B cell (primary cell): ENCODE measurements around the gene HDLBP. TPM values are rescaled to one million over a fixed set of nuclear protein-coding genes. Genes with fewer than 3 reads are reported as not detected.

Experiments
- ATAC-seq: fragments of 200-7000 bp; cut with Tn5 transposase; one replicate; pipeline ENCODE4 v1.10.0; 2021; ENCODE audit warnings: low read depth, mild to moderate bottlenecking, moderate number of reproducible peaks, moderate library complexity
- CTCF ChIA-PET: fragments of 350-600 bp; sonication (Branson Sonifier 250); formaldehyde crosslinking; loops from one replicate; lab custom pipeline; 2021; ENCODE audit warnings: antibody characterized with exemption, inconsistent platforms; lab: Charles Lee
- POLR2A ChIA-PET: fragments of 350-600 bp; sonication (Branson Sonifier 250); formaldehyde crosslinking; loops from one replicate; lab custom pipeline; 2021; ENCODE audit warnings: antibody characterized with exemption; lab: Charles Lee
- DNase-seq: peaks from one replicate; pipeline ENCODE4 v3.0.0; 2013
- H2AFZ ChIP-seq: 2 replicates; pipeline ENCODE4 v1.6.1; 2012; ENCODE audit warnings: mild to moderate bottlenecking, low read depth, low read length; ENCODE audit not compliant: insufficient read depth, poor library complexity, severe bottlenecking
- H3K27ac ChIP-seq, 2 donors: 1 replicate in 1 of 2; 2 replicates in 1 of 2; pipeline ENCODE4 v1.5.1; 2012 to 2013; ENCODE audit warnings: low read length in 2 of 2, mild to moderate bottlenecking in 2 of 2, moderate library complexity in 1 of 2
- H3K27me3 ChIP-seq, 4 experiments: fragments of 200-600 bp in 1 of 4; sonication (generic) in 1 of 4; replicated peaks in 1 of 4; 1 replicate in 2 of 4; 2 replicates in 2 of 4; pipeline versions ENCODE4 v1.6.1 to v1.7.0; 2013 to 2016; ENCODE audit warnings: low read length in 3 of 4, mild to moderate bottlenecking in 2 of 4, mixed read lengths in 1 of 4, moderate library complexity in 1 of 4; ENCODE audit not compliant: insufficient read depth in 4 of 4, control insufficient read depth in 3 of 4; ENCODE audit errors: control extremely low read depth in 1 of 4
- H3K36me3 ChIP-seq, 2 experiments: replicated peaks in 1 of 2; 1 replicate in 1 of 2; 2 replicates in 1 of 2; pipeline versions ENCODE4 v1.6.1 to v1.7.1; 2013; ENCODE audit warnings: low read length in 1 of 2; ENCODE audit not compliant: insufficient read depth in 2 of 2, control insufficient read depth in 1 of 2; ENCODE audit errors: control extremely low read depth in 1 of 2, extremely low read depth in 1 of 2
- H3K4me1 ChIP-seq, 2 donors: fragments of 200-600 bp in 1 of 2; sonication (generic) in 1 of 2; 1 replicate in 1 of 2; 2 replicates in 1 of 2; pipeline versions ENCODE4 v1.5.1 to v1.6.1; 2013 to 2017; ENCODE audit warnings: low read length in 2 of 2; ENCODE audit not compliant: control insufficient read depth in 2 of 2, insufficient read depth in 2 of 2
- H3K4me2 ChIP-seq: replicated peaks from 2 replicates; pipeline ENCODE3; 2012; ENCODE audit warnings: mild to moderate bottlenecking, low read depth, low read length; ENCODE audit not compliant: poor library complexity, severe bottlenecking
- H3K4me3 ChIP-seq, 5 experiments: fragments of 200-600 bp in 1 of 5; sonication (generic) in 1 of 5; 1 replicate in 3 of 5; 2 replicates in 2 of 5; pipeline versions ENCODE4 v1.5.1 to v1.7.0; 2011 to 2016; ENCODE audit warnings: low read length in 4 of 5, mild to moderate bottlenecking in 4 of 5, low read depth in 2 of 5, control low read depth in 1 of 5, moderate library complexity in 1 of 5; ENCODE audit not compliant: insufficient read depth in 1 of 5; ENCODE audit errors: control extremely low read depth in 1 of 5, extremely low read depth in 1 of 5
- H3K79me2 ChIP-seq: fragments of 200-600 bp; sonication (generic); one replicate; pipeline ENCODE4 v1.6.0; 2016; ENCODE audit warnings: low read length; ENCODE audit not compliant: control insufficient read depth, insufficient read depth
- H3K9ac ChIP-seq: fragments of 200-600 bp; sonication (generic); 2 replicates; pipeline ENCODE4 v1.6.1; 2017; ENCODE audit warnings: mild to moderate bottlenecking, low read length, moderate library complexity
- H3K9me3 ChIP-seq, 3 donors: one replicate each; pipeline versions ENCODE4 v1.6.1 to v1.7.1; 2013; ENCODE audit warnings: low read length in 2 of 3; ENCODE audit not compliant: control insufficient read depth in 2 of 3, insufficient read depth in 1 of 3; ENCODE audit errors: control extremely low read depth in 1 of 3
- H4K20me1 ChIP-seq: 2 replicates; pipeline ENCODE4 v1.6.0; 2012; ENCODE audit warnings: mild to moderate bottlenecking, low read length; ENCODE audit not compliant: insufficient read depth, control insufficient read depth, poor library complexity, severe bottlenecking
- H3K27ac Mint-ChIP-seq: one replicate; pipeline ENCODE4 v1.8.0; 2021; ENCODE audit warnings: mixed read lengths
- H3K27me3 Mint-ChIP-seq: one replicate; pipeline ENCODE4 v1.8.0; 2021; ENCODE audit warnings: mixed read lengths
- H3K4me1 Mint-ChIP-seq: one replicate; pipeline ENCODE4 v1.8.0; 2021; ENCODE audit warnings: mixed read lengths
- H3K4me3 Mint-ChIP-seq: one replicate; pipeline ENCODE4 v1.8.0; 2021; ENCODE audit warnings: mixed read lengths
- H3K9me3 Mint-ChIP-seq: one replicate; pipeline ENCODE4 v1.8.0; 2022; ENCODE audit warnings: mixed read lengths; ENCODE audit not compliant: insufficient read depth
- EZH2 ChIP-seq: IDR thresholded peaks from 2 replicates; pipeline ENCODE4 v1.6.1; 2012; ENCODE audit warnings: borderline replicate concordance, low read depth, mild to moderate bottlenecking, moderate library complexity, low read length; ENCODE audit not compliant: insufficient read depth, poor library complexity, severe bottlenecking
- WGBS: methylation state at CpG from one replicate; pipeline ENCODE4 v1.1.5; 2013; ENCODE audit warnings: missing lambda C conversion rate; ENCODE audit not compliant: insufficient coverage; 5-methylcytosine and 5-hydroxymethylcytosine counted together
- intact Hi-C: fragments of 100-400 bp; cut with micrococcal nuclease; formaldehyde crosslinking; loops from one replicate; pipeline ENCODE4 v1.10.0; 2022
- polyA plus RNA-seq: library from polyadenylated mRNA; depleted of rRNA; stranded (reverse); fragments of >200 nt; gene quantifications from 2 replicates; pipeline ENCODE4 v1.2.3, GENCODE V29; 2012
- total RNA-seq, 2 donors: library from RNA; stranded (reverse); fragments of 120-200 nt in 1 of 2; gene quantifications; 1 replicate in 1 of 2; 2 replicates in 1 of 2; pipeline versions ENCODE4 v1.2.3 to v1.2.4, GENCODE V29; 2013 to 2022
- TF ChIP-seq, protein P1 (sequence below): fragments of 200-600 bp; IDR thresholded peaks from one replicate; pipeline ENCODE4 v1.8.0; 2022; ENCODE audit warnings: antibody characterized with exemption, mild to moderate bottlenecking

Gene HDLBP
- total and polyA plus RNA-seq, 2 donors (not counting 1 experiment from before 2014, with no cell fraction given) = 55.1 to 127 TPM

DNA sequence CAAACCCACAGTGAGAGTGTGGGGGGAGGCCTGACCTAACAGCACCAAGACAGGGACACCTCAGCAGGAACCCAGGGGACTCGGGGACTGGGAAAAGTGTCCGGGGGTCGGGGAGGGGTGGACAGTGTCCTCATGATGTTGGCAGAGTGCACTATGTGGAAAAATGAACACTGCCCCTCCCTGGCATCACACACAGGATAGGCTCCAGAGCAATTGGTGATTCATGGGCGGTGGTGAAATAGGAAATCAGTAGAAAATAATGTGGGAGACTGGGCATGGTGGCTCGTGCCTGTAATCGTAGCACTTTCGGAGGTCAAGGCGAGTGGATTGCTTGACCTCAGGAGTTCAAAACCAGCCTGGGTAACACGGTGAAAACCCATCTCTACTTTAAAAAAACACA is 130.6 kb downstream of the HDLBP start:
- Mint-ChIP-seq H3K4me3 (no peak overlapping the region), H3K27me3 (no peaks in the 10 kb centered on the region), H3K4me1 (peaks cover 7% of the 10 kb centered on the region), H3K9me3 (no peaks in the 10 kb centered on the region), H3K27ac (no peak overlapping the region)
- no peak overlapping the region for H3K4me3 ChIP-seq
- peaks cover 0 to 5% of the 10 kb centered on the region in 2 experiments for H3K36me3 ChIP-seq
- POLR2A ChIA-PET = no interaction called here
- H2AFZ ChIP-seq = no peak overlapping the region
- no peak overlapping the region for H3K9ac ChIP-seq
- 83% methylated on average over 6 of the region's 9 CpGs for WGBS
- H3K9me3 ChIP-seq = no peaks in the 10 kb centered on the region
- H3K27ac ChIP-seq = no peak overlapping the region
- TF ChIP-seq, protein P1, sequence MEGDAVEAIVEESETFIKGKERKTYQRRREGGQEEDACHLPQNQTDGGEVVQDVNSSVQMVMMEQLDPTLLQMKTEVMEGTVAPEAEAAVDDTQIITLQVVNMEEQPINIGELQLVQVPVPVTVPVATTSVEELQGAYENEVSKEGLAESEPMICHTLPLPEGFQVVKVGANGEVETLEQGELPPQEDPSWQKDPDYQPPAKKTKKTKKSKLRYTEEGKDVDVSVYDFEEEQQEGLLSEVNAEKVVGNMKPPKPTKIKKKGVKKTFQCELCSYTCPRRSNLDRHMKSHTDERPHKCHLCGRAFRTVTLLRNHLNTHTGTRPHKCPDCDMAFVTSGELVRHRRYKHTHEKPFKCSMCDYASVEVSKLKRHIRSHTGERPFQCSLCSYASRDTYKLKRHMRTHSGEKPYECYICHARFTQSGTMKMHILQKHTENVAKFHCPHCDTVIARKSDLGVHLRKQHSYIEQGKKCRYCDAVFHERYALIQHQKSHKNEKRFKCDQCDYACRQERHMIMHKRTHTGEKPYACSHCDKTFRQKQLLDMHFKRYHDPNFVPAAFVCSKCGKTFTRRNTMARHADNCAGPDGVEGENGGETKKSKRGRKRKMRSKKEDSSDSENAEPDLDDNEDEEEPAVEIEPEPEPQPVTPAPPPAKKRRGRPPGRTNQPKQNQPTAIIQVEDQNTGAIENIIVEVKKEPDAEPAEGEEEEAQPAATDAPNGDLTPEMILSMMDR = no peak
- TF ChIP-seq EZH2 = no peak
- no peak for DNase-seq
- CTCF ChIA-PET = no interaction called here
- intact Hi-C loops = no loop called here
- no peak overlapping the region for H3K4me2 ChIP-seq
- ATAC-seq = no peak
- no peaks in the 10 kb centered on the region for H3K79me2 ChIP-seq
- H4K20me1 ChIP-seq = no peaks in the 10 kb centered on the region
- peaks cover 0 to 12% of the 10 kb centered on the region in 2 donors for H3K4me1 ChIP-seq
- no peaks in the 10 kb centered on the region for H3K27me3 ChIP-seq

DNA sequence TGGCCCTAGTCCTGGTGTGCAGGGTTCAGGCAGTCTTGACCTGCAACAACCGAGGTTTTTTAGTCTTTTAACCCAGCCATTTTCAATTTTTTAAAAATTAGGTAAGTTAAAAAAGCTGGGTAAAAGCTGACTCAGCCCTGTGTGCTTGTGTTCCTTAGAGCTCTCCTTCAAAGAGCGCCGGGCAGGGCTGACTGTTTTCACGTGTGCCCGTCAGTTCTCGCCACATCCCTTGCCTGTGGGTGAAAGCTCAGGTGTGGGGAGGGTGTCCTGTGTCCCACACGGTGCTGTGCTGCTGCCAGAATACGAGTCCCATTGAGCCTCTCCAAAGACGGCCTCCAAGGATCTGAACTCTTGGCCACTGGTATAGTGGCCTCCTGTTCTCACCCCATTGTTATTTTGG is 132.3 kb downstream of the HDLBP start:
- Histone ChIP-seq H3K9ac (no peak overlapping the region), H3K27ac (no peak overlapping the region), H3K4me1 (peaks cover 0 to 4% of the 10 kb centered on the region in 2 donors), H4K20me1 (no peaks in the 10 kb centered on the region), H3K4me2 (no peak overlapping the region), H3K4me3 (no peak overlapping the region), H3K79me2 (no peaks in the 10 kb centered on the region), H2AFZ (no peak overlapping the region), H3K9me3 (no peaks in the 10 kb centered on the region), H3K27me3 (no peaks in the 10 kb centered on the region), H3K36me3 (peaks cover 0 to 15% of the 10 kb centered on the region in 2 experiments)
- ATAC-seq (no peak), DNase-seq (no peak)
- H3K27me3 Mint-ChIP-seq = no peaks in the 10 kb centered on the region
- CTCF ChIA-PET = interaction anchor here (0.6 kb wide), 1 partner anchor 734 kb away, joined by 3 read pairs; no protein-coding TSS in a partner anchor
- peaks cover 3% of the 10 kb centered on the region for H3K4me1 Mint-ChIP-seq
- no peak overlapping the region for H3K27ac Mint-ChIP-seq
- WGBS = 100% methylated on average over 2 of the region's 9 CpGs
- TF ChIP-seq, protein P1 = no peak
- TF ChIP-seq EZH2 = no peak
- no peaks in the 10 kb centered on the region for H3K9me3 Mint-ChIP-seq
- H3K4me3 Mint-ChIP-seq = no peak overlapping the region
- POLR2A ChIA-PET = no interaction called here
- intact Hi-C loops = no loop called here
